Kidney (tissue), 14 donors: Measurements from ENCODE around the gene PLCL2. TPM values are rescaled to one million over a fixed set of nuclear protein-coding genes. Genes with fewer than 3 reads are reported as not detected.

ENCODE experiments used
- DNase-seq, 5 donors: peaks; one replicate each; pipeline ENCODE4 v3.0.0-alpha.2; 2013 to 2020
- FAIRE-seq: peaks from 2 replicates; lab custom pipeline; 2012; peaks lifted over from hg19 to GRCh38; lab: Jason Lieb, UNC
- H3K27ac ChIP-seq, 2 donors: one replicate each; pipeline ENCODE4 v1.7.0; 2013; ENCODE audit warnings: low read depth in 2 of 2, low read length in 2 of 2, inconsistent platforms in 1 of 2
- H3K27me3 ChIP-seq: one replicate; pipeline ENCODE4 v1.7.1; 2013; ENCODE audit warnings: low read length, inconsistent platforms; ENCODE audit not compliant: control insufficient read depth, insufficient read depth
- H3K36me3 ChIP-seq, 3 donors: one replicate each; pipeline versions ENCODE4 v1.7.0 to v1.7.1; 2013; ENCODE audit warnings: low read length in 3 of 3, control low read depth in 1 of 3, inconsistent platforms in 1 of 3; ENCODE audit not compliant: insufficient read depth in 3 of 3, control insufficient read depth in 2 of 3
- H3K4me1 ChIP-seq, 3 donors: one replicate each; pipeline versions ENCODE4 v1.7.0 to v1.7.1; 2013; ENCODE audit warnings: low read length in 3 of 3, inconsistent platforms in 1 of 3, low read depth in 1 of 3; ENCODE audit not compliant: control insufficient read depth in 2 of 3, insufficient read depth in 2 of 3
- H3K4me3 ChIP-seq, 3 donors: one replicate each; pipeline versions ENCODE4 v1.7.0 to v1.8.1; 2013; ENCODE audit warnings: low read length in 3 of 3, control low read depth in 1 of 3, inconsistent platforms in 1 of 3
- H3K9ac ChIP-seq, 3 donors: one replicate each; pipeline versions ENCODE4 v1.7.0 to v1.7.1; 2013; ENCODE audit warnings: low read length in 3 of 3, control low read depth in 1 of 3, inconsistent platforms in 1 of 3
- H3K9me3 ChIP-seq, 3 donors: one replicate each; pipeline versions ENCODE4 v1.7.0 to v1.7.1; 2013; ENCODE audit warnings: low read length in 3 of 3, control low read depth in 1 of 3, inconsistent platforms in 1 of 3; ENCODE audit not compliant: control insufficient read depth in 2 of 3, insufficient read depth in 1 of 3
- CTCF ChIP-seq: IDR thresholded peaks from 3 replicates; pipeline ENCODE4 v1.5.1; 2012; ENCODE audit warnings: mild to moderate bottlenecking, moderate library complexity, borderline replicate concordance; ENCODE audit not compliant: insufficient read depth; ENCODE audit errors: extremely low read depth
- intact Hi-C: fragments of 100-400 bp; cut with DNase I; formaldehyde crosslinking; loops from one replicate; pipeline ENCODE4 v1.11.1; 2022
- polyA plus RNA-seq: library from polyadenylated mRNA; stranded (reverse); fragments of 350-450 nt; fragmentation: Illumina TruSeq; extraction: RNeasy Lipid Tissue Mini Kit (QIAGEN cat#74804); gene quantifications from one replicate; pipeline ENCODE4 v1.2.3, GENCODE V29; 2014; ENCODE audit warnings: low read depth, low replicate concordance; ENCODE audit not compliant: insufficient read depth
- total RNA-seq: library from RNA; stranded (reverse); fragmentation: NEBNext Ultra II Directional; extraction: Animal tissue kit (Norgen Biotek cat#: 25700); gene quantifications from one replicate; pipeline ENCODE4 v1.2.1, GENCODE V29; 2021
- donor health status: control.
- donor health status: control.
- donor health status: control.
- donor health status: control.
- donor health status: control.
- donor health status: DM: yes; HTN: yes; CAD: no.
- donor health status: Normal renal cell carcinoma (clear cell type).

PLCL2 gene
- total and polyA plus RNA-seq, 2 donors from 2014 or later, result 10.5 to 19.1 TPM

GRCh38 chr3:17079933-17080332 lies 195.2 kb downstream of the PLCL2 start:
- H3K9me3 ChIP-seq, result no peaks in the 10 kb centered on the region
- FAIRE-seq, result no peak
- H3K27ac ChIP-seq, result no peak overlapping the region
- no peaks in the 10 kb centered on the region for H3K27me3 ChIP-seq
- no peak for TF ChIP-seq CTCF
- DNase-seq, result no peak
- H3K36me3 ChIP-seq, result peaks cover 0 to 2% (median 0%) of the 10 kb centered on the region in 3 donors
- intact Hi-C loops, result no loop called here
- no peak overlapping the region for H3K9ac ChIP-seq
- no peak overlapping the region for H3K4me3 ChIP-seq
- H3K4me1 ChIP-seq, result no peaks in the 10 kb centered on the region

GRCh38 chr3:17081520-17081919 lies 196.8 kb downstream of the PLCL2 start:
- Histone ChIP-seq H3K9ac (no peak overlapping the region), H3K27ac (no peak overlapping the region), H3K4me3 (no peak overlapping the region), H3K27me3 (no peaks in the 10 kb centered on the region), H3K4me1 (no peaks in the 10 kb centered on the region), H3K36me3 (peaks cover 0 to 2% (median 0%) of the 10 kb centered on the region in 3 donors), H3K9me3 (no peaks in the 10 kb centered on the region)
- intact Hi-C loops, result no loop called here
- no peak for TF ChIP-seq CTCF
- DNase-seq, result no peak
- FAIRE-seq, result no peak

GRCh38 chr3:17087509-17087908 lies 202.8 kb downstream of the PLCL2 start:
- no peak for DNase-seq
- H3K9ac ChIP-seq, result no peak overlapping the region
- TF ChIP-seq CTCF, result no peak
- H3K4me3 ChIP-seq, result no peak overlapping the region
- intact Hi-C loops, result no loop called here
- no peak overlapping the region for H3K27ac ChIP-seq
- no peaks in the 10 kb centered on the region for H3K4me1 ChIP-seq
- no peak for FAIRE-seq
- no peaks in the 10 kb centered on the region for H3K9me3 ChIP-seq
- peaks cover 0 to 2% (median 0%) of the 10 kb centered on the region in 3 donors for H3K36me3 ChIP-seq
- no peaks in the 10 kb centered on the region for H3K27me3 ChIP-seq

GRCh38 chr3:17088017-17088416 lies 203.3 kb downstream of the PLCL2 start:
- Histone ChIP-seq H3K27ac (no peak overlapping the region), H3K9ac (no peak overlapping the region), H3K9me3 (no peaks in the 10 kb centered on the region), H3K4me3 (no peak overlapping the region), H3K4me1 (no peaks in the 10 kb centered on the region), H3K27me3 (no peaks in the 10 kb centered on the region), H3K36me3 (peaks cover 0 to 2% (median 0%) of the 10 kb centered on the region in 3 donors)
- DNase-seq (no peak), FAIRE-seq (no peak)
- intact Hi-C loops, result no loop called here
- TF ChIP-seq CTCF, result no peak
